SJSA1 (cell line): ENCODE measurements around the gene RETREG2. TPM values are rescaled to one million over a fixed set of nuclear protein-coding genes. Genes with fewer than 3 reads are reported as not detected.
"Not testable (repeated sequence)": the region's sequence is repeated elsewhere in the genome, so short reads cannot be mapped to it uniquely, and the experiment has no call there.

Experiments used
- DNase-seq, 2 experiments: peaks; one replicate each; pipeline ENCODE4 v3.0.0-alpha.2; 2015 to 2020; ENCODE audit warnings: low spot score in 2 of 2, low read depth in 1 of 2
- H3K27ac ChIP-seq: fragments of 250-450 bp; sonication (Bioruptor Pico); 2 replicates; pipeline ENCODE4 v1.5.1; 2020; ENCODE audit warnings: mild to moderate bottlenecking, moderate library complexity
- H3K27me3 ChIP-seq: fragments of 250-450 bp; sonication (Bioruptor Pico); replicated peaks from 2 replicates; pipeline ENCODE4 v1.5.1; 2020; ENCODE audit warnings: mild to moderate bottlenecking, moderate library complexity
- H3K36me3 ChIP-seq: fragments of 250-450 bp; sonication (Bioruptor Pico); 2 replicates; pipeline ENCODE4 v1.5.1; 2020; ENCODE audit warnings: mild to moderate bottlenecking
- H3K4me1 ChIP-seq: fragments of 250-450 bp; sonication (Bioruptor Pico); replicated peaks from 2 replicates; pipeline ENCODE4 v1.6.1; 2021; ENCODE audit warnings: mild to moderate bottlenecking
- H3K4me3 ChIP-seq: fragments of 250-450 bp; sonication (Bioruptor Pico); 2 replicates; pipeline ENCODE4 v1.5.1; 2020; ENCODE audit warnings: mild to moderate bottlenecking
- H3K9me3 ChIP-seq: fragments of 250-450 bp; sonication (Bioruptor Pico); replicated peaks from 2 replicates; pipeline ENCODE4 v1.5.1; 2020; ENCODE audit warnings: mild to moderate bottlenecking
- total RNA-seq: library from RNA; depleted of rRNA; stranded (reverse); fragments of >200 nt; shearing (Covaris generic); gene quantifications from 2 replicates; pipeline ENCODE4 v1.2.3, GENCODE V29; 2014

RETREG2 gene
- total RNA-seq, 1 experiment from 2014 or later: 37.6 TPM

DNA sequence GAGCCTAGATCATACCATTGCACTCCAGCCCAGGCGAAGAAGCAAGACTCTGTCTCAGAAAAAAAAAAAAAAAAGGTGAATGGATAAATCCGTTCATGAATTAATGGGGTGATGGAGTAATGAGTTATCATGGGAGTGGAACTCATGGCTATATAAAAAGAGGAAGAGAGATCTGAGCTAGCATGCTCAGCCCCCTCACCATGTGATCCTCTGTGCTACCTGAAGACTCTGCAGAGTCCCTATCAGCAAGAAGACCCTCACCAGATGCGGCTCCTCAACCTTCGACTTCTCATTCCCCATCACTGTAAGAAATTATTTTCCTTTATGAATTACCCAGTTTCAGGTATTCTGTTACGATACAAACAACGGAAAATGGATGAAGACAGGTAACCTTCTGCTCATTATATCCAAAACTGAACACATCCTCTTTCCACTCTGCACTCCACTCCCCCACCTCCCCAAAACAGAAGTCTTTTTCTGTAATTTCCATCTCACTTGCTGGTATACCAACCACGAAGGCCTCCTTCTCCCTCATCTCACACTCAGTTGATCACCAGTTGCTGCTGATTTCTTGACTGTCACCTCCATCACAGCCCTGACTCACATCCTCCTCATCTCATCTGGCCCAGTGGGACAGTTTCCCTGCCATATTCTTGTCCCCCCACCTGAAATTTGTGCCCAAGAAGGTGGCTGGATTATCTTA is 8.8 kb downstream of the RETREG2 start:
- Histone ChIP-seq H3K4me3 (no peak overlapping the region), H3K36me3 (peaks cover 23% of the 10 kb centered on the region), H3K27ac (no peak overlapping the region), H3K27me3 (0 out of 2 replicates have a peak, but pooled peaks cover 3% of the 10 kb centered on the region), H3K4me1 (no peaks in the 10 kb centered on the region), H3K9me3 (no peaks in the 10 kb centered on the region)
- no peak for DNase-seq

DNA sequence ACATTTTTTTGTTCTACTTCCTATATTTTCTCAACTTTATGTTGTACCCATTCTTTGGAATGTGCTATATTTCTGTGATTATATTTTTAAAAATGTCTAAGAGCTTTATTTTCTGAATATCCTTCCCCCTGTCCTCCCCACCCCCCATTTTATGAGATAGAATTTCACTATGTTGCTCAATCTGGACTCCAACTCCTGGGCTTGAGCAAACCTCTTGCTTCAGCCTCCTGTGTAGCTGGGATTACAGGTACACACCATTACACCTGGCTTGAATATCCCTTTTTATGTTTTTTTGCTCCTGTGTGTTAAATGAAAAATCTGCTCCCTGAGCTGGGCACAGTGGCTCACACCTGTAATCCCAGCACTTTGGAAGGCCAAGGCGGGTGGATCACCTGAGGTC is 19.3 kb downstream of the RETREG2 start:
- H3K9me3 ChIP-seq: no peaks in the 10 kb centered on the region
- H3K36me3 ChIP-seq: no peaks in the 10 kb centered on the region
- H3K4me1 ChIP-seq: no peaks in the 10 kb centered on the region
- no peak overlapping the region for H3K4me3 ChIP-seq
- H3K27me3 ChIP-seq: peaks cover 4% of the 10 kb centered on the region
- no peak overlapping the region for H3K27ac ChIP-seq
- DNase-seq: no peak

DNA sequence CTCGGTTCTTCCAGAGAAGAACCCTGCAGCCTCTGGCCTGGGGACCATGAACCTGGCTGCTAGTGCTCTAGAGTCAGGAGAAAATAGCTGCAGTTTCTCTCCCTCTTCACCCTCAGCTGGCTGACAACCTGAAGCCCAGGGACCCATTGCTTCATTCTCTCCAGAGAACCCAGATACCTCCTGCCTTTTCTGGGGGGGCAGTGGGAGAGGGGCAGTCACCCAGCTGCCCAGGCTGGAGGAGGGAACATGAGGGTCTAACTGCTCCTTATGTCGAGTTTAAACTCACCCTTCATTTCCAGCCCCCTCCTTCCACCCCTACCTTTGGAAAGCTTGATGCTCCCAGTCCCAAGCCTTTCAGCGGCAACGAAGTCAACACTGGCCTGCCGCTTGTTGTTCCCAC is 20.9 kb downstream of the RETREG2 start:
- Histone ChIP-seq H3K36me3 (no peaks in the 10 kb centered on the region), H3K4me3 (no peak overlapping the region), H3K4me1 (no peaks in the 10 kb centered on the region), H3K27ac (no peak overlapping the region), H3K9me3 (no peaks in the 10 kb centered on the region), H3K27me3 (peaks cover 4% of the 10 kb centered on the region)
- no peak for DNase-seq

DNA sequence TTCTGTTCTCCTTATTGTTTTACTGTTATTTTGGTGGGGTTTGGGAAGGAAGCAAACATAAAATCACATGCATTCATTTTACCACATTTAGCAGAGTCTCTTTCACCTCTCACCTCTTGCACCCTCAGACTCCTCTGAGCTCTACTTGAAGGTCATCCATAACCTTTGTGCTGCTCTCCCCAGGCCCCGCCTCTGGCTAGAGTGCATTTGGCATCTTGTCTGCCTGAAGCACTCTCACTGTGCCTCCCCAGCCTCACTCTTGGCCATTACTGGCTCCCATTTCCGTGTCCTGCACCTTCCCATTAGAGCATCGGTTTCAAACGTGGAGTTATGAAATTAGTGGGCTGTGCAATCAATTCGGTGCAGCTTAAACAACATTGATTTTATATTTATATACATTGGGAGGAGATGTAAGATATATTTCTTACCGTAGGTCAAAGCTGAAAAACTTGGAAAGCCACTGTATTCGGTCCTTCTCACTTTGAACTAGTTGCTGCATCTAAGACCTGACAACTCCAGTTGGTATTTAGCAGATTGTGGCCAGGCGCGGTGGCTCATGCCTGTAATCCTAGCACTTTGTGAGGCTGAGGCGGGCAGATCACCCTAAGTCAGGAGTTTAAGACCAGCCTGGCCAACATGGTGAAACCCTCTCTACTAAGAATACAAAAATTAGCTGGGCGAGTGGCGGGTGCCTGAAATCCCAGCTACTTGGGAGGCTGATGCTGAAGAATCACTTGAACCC is 21.6 kb downstream of the RETREG2 start:
- Histone ChIP-seq H3K27ac (no peak overlapping the region), H3K4me1 (no peaks in the 10 kb centered on the region), H3K9me3 (no peaks in the 10 kb centered on the region), H3K36me3 (no peaks in the 10 kb centered on the region), H3K27me3 (peaks cover 4% of the 10 kb centered on the region), H3K4me3 (no peak overlapping the region)
- DNase-seq: no peak

DNA sequence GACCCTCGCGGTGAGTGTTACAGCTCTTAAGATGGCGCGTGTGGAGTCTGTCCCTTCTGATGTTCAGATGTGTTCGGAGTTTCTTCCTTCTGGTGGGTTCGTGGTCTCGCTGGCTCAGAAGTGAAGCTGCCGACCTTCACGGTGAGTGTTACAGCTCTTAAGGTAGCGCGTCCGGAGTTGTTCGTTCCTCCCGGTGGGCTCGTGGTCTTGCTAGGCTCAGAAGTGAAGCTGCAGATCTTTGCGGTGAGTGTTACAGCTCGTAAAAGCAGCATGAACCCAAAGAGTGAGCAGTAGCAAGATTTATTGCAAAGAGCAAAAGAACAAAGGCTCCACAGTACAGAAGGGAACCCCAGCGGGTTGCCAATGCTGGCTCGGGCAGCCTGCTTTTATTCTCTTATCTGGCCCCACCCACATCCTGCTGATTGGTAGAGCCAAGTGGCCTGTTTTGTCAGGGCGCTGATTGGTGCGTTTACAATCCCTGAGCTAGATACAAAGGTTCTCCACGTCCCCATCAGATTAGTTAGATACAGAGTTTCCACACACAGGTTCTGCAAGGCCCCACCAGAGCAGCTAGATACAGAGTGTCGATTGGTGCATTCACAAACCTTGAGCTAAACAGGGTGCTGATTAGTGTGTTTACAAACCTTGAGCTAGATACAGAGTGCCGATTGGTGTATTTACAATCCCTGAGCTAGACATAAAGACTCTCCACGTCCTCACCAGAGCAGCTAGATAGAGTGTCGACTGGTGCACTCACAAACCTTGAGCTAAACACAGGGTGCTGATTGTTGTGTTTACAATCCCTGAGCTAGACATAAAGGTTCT is 22.6 kb downstream of the RETREG2 start:
- not testable (repeated sequence) for H3K4me3 ChIP-seq, H3K4me1 ChIP-seq, H3K36me3 ChIP-seq, H3K27ac ChIP-seq, H3K27me3 ChIP-seq, H3K9me3 ChIP-seq, DNase-seq

DNA sequence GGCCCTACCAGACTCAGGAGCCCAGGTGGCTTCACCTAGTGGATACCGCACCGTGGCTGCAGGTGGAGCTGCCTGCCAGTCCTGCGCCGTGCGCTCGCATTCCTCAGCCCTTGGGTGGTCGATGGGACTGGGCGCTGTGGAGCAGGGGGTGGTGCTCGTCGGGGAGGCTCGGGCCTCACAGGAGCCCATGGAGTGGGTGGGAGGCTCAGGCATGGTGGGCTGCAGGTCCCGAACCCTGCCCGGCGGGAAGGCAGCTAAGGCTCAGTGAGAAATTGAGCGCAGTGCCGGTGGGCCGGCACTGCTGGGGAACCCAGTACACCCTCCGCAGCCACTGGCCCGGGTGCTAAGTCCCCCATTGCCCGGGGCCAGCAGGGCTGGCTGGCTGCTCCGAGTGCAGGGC is 23.3 kb downstream of the RETREG2 start:
- H3K4me3 ChIP-seq, DNase-seq, H3K9me3 ChIP-seq, H3K4me1 ChIP-seq, H3K36me3 ChIP-seq, H3K27ac ChIP-seq, H3K27me3 ChIP-seq: not testable (repeated sequence)

DNA sequence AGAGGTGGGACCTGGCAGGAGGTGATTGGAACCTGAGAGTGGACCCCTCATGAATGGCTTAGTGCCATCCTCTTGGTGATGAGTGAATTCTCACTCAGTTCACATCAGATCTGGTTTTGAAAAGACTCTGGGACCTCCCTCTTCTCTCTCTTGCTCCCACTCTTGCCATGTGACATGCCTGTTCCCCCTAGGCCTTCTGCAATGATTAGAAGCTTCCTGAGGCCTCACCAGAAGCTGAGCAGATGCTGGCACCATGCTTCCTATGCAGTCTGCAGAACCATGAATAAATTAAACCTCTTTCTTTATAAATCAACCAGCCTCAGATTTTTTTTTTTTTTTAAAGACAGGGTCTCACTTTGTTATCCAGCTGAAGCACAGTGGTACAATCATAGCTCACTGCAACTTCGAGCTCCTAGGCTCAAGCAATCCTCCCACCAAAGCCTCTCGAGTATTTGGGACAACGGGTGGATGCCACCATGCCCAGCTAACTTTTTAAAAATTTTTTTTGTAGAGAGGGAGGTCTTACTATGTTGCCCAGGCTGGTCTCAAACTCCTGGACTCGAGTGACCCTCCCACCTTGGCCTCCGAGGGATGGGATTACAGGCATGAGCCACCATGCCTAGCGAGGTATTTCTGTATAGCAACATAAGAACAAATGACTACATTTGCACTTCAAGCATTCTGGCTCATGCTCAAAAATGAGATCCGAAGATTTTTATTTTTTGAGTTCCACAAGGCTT is 26.5 kb downstream of the RETREG2 start:
- H3K4me1 ChIP-seq: peaks cover 18% of the 10 kb centered on the region
- H3K4me3 ChIP-seq: no peak overlapping the region
- H3K27me3 ChIP-seq: no peaks in the 10 kb centered on the region; the same call in 1 of the 2 replicates
- H3K27ac ChIP-seq: no peak overlapping the region
- H3K9me3 ChIP-seq: no peaks in the 10 kb centered on the region
- peaks cover 25% of the 10 kb centered on the region for H3K36me3 ChIP-seq
- DNase-seq: no peak

DNA sequence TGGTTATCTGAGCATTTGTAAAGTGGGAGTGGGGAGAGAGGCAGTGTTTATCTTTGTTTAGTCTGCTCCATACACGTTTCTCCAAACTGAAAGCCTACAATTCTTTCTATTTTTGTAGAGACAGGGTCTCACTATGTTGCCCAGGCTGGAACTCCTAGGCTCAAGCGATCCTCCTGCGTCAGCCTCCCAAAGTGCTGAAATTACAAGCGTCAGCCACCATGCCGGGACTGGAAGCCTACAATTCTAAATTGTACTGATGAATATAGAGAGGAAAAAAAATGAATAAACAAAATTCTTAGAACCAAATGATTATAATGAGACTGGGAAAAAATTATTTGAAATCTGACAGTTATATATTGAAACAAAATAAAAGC is 27.1 kb downstream of the RETREG2 start:
- H3K27me3 ChIP-seq: no peaks in the 10 kb centered on the region
- H3K4me3 ChIP-seq: no peak overlapping the region
- no peaks in the 10 kb centered on the region for H3K9me3 ChIP-seq
- H3K27ac ChIP-seq: no peak overlapping the region
- peaks cover 31% of the 10 kb centered on the region for H3K36me3 ChIP-seq
- H3K4me1 ChIP-seq: peaks cover 18% of the 10 kb centered on the region
- no peak for DNase-seq

DNA sequence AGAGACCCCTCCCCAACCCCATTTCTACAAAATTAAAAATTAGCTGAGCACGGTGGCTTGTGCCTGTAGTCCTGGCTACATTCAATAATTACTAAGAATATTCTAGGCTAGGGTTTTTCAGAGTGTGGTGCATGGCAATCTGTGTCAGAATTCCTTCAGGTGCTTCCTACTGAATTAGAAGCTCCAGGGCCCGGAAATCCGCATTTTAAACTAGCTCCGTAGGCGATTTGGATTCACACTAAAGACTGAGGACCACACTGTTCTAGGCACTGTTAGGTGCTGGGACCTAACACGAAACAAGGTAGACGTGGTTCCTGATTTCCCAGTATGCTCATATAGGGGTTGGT is 27.9 kb downstream of the RETREG2 start:
- Histone ChIP-seq H3K27ac (no peak overlapping the region), H3K27me3 (no peaks in the 10 kb centered on the region), H3K36me3 (peaks cover 39% of the 10 kb centered on the region), H3K9me3 (no peaks in the 10 kb centered on the region), H3K4me1 (peaks cover 18% of the 10 kb centered on the region), H3K4me3 (peak overlapping the region; percentile 57)
- no peak for DNase-seq

DNA sequence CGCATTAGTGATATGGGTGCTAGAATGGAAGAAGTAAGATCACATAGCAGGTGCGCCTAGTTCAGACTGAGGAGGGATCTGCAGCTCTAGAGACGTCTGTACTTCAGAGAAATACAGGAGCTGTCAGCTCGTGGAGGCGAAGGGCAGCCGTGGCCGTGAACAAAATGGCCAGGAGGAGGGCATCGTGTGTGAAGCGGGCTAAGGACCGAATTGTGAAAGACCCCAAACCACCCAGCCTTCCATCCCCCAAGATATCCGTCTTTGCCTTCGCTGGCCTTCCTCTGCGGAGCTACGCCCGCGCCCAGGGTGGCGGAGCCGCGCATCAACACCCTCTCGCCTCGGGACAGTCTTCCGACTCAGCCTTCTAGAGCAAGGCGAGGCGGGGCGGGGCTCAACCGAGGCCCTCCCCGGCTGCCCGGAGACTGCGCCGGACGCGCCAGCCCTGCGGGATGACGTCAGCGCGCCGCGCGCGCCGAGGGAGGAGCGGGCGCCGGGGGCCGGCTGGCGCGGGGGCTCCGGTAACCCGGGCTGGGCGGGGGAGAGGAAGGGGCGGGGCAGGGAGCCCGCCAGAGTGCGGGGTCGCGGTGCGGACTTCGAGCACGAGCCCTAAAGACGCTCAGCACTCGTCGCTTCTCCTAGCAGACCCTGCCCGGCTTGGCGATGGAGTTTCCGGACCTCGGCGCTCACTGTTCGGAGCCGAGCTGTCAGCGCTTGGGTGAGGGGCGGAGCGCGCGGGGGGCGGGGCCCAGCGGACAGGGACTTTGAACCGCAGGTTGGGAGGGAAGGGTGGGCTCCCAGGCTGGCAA is 28.5 kb downstream of the RETREG2 start, which contains the start of gene ZFAND2B:
ZFAND2B (plus strand) TSS at position 455 of the 806 bp plus-strand sequence; CDS start at position 661, 206 bp downstream.
- Histone ChIP-seq H3K9me3 (no peaks in the 10 kb centered on the region), H3K27ac (peak within 1 kb of the TSS; percentile 44; the same call in 1 of the 2 replicates), H3K4me3 (peak within 1 kb of the TSS; percentile 57), H3K36me3 (peaks cover 44% of the 10 kb centered on the region), H3K27me3 (no peaks in the 10 kb centered on the region), H3K4me1 (peaks cover 18% of the 10 kb centered on the region)
- peak; percentile 93 to 94 for DNase-seq

DNA sequence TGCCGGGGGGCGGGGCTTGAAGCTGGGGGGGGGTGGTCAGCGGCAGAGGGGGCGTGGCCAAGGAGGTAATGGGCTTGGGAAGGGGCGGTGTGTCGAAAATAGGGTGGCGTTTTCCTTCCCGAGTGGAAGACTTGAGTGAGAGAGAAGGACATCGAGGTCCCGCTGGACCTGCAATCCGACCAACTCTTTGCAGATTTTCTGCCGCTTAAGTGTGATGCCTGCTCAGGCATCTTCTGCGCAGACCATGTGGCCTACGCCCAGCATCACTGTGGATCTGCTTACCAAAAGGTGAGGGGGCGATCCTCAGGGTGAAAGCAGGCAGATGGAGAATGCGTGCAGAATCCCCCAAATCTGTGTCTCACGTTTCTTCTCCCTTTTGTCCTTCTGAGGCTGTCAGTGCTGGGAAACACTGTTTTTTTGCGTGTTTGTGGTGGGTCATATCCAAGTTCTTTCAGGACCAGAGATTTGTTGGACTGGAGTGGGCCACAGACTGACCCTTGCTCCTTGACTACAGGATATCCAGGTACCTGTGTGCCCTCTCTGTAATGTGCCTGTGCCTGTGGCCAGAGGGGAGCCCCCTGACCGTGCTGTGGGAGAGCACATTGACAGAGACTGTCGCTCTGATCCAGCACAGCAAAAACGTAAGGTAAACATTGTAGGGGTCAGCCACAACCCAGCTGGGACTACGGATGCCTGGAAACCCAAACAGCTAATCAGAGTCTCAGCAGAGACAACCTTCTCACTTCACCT is 29.2 kb downstream of the RETREG2 start:
- Histone ChIP-seq H3K9me3 (no peaks in the 10 kb centered on the region), H3K4me3 (peak overlapping the region; percentile 57), H3K4me1 (peaks cover 18% of the 10 kb centered on the region), H3K27me3 (no peaks in the 10 kb centered on the region), H3K27ac (no peak overlapping the region), H3K36me3 (peaks cover 51% of the 10 kb centered on the region)
- peak; percentile 11 to 38 for DNase-seq
